ES-I3 (cell line): Measurements from ENCODE around the gene BAX.
"Not testable (repeated sequence)": the region's sequence is repeated elsewhere in the genome, so short reads cannot be mapped to it uniquely, and the experiment has no call there.

Experiments used
- H3K36me3 ChIP-seq: 2 replicates; pipeline ENCODE4 v1.6.1; 2013; ENCODE audit warnings: mild to moderate bottlenecking, low read length, control low read depth, moderate library complexity; ENCODE audit not compliant: insufficient read depth
- H3K4me1 ChIP-seq: 2 replicates; pipeline ENCODE4 v1.6.1; 2013; ENCODE audit warnings: mild to moderate bottlenecking, control low read depth, low read length; ENCODE audit not compliant: insufficient read depth
- H3K9ac ChIP-seq: 2 replicates; pipeline ENCODE4 v1.6.1; 2013; ENCODE audit warnings: low read depth, mild to moderate bottlenecking, low read length, moderate library complexity
- H3K9me3 ChIP-seq: 2 replicates; pipeline ENCODE4 v1.6.1; 2013; ENCODE audit warnings: mild to moderate bottlenecking, low read length, moderate library complexity; ENCODE audit not compliant: control insufficient read depth, insufficient read depth

The BAX gene

DNA sequence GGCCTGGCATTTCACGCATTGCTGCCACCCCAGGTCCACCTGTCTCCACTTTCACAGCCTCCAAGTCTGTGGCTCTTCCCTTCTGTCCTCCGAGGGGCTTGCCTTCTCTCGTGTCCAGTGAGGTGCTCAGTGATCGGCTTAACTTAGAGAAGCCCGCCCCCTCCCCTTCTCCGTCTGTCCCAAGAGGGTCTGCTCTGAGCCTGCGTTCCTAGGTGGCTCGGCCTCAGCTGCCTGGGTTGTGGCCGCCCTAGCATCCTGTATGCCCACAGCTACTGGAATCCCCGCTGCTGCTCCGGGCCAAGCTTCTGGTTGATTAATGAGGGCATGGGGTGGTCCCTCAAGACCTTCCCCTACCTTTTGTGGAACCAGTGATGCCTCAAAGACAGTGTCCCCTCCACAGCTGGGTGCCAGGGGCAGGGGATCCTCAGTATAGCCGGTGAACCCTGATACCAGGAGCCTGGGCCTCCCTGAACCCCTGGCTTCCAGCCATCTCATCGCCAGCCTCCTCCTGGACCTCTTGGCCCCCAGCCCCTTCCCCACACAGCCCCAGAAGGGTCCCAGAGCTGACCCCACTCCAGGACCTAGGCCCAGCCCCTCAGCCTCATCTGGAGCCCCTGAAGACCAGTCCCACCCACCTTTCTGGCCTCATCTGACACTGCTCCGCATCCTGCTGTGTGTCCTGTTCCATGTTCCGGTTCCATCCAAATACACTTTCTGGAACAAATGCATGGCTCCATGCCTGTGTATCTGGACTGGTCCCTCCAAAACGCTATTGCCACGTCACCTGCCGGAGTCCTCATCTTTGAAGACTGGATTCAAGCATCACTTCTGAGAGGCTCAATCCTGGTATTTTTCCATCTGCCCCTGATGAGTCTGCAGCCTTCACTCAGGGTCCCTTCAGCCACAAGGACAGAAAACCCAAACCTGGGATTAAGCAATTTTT, 31.9 kb upstream of the BAX start:
- H3K36me3 ChIP-seq, result no peaks in the 10 kb centered on the region; the same call in 1 of the 2 replicates
- no peaks in the 10 kb centered on the region for H3K9me3 ChIP-seq
- no peak overlapping the region for H3K9ac ChIP-seq
- H3K4me1 ChIP-seq, result no peaks in the 10 kb centered on the region

GRCh38 chr19:48925240-48925843, 29.3 kb upstream of the BAX start:
- Histone ChIP-seq H3K4me1 (no peaks in the 10 kb centered on the region), H3K9ac (no peak overlapping the region), H3K9me3 (no peaks in the 10 kb centered on the region), H3K36me3 (no peaks in the 10 kb centered on the region; the same call in 1 of the 2 replicates)

DNA sequence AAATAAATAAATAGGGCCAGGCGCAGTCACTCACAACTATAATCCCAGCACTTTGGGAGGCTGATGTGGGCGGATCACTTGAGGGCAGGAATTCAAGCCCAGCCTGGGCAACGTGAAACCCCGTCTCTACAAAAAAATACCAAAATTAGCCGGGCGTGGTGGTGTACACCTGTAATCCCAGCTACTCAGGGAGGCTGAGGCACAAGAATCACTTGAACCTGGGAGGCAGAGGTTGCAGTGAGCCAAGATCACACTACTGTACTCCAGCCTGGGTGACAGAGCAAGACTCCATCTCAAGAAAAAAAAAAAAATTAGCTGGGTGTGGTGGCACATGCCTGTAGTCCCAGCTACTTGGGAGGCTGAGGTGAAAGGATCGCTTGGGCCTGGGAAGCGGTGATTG, 28.8 kb upstream of the BAX start:
- not testable (repeated sequence) for H3K4me1 ChIP-seq, H3K9me3 ChIP-seq, H3K9ac ChIP-seq, H3K36me3 ChIP-seq

DNA sequence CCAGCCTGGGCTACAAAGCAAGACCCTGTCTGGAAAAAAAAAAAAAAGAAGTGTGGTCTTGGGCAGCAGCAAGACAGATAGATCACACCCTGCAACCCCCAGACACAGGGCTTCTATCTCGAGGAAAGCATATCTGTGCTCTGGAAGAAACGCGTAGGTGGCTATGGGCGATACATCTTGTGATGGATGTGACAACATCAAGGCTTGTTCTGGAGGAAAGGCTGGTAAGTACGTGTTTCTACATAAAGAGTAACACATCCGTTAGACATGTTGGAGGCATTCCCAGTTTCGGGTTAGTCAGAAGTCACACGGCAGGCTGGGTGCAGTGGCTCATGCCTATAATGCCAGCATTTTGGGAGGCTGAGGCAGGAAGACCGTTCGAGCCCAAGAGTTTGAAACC, 27.8 kb upstream of the BAX start:
- Histone ChIP-seq H3K9ac (no peak overlapping the region), H3K4me1 (no peaks in the 10 kb centered on the region), H3K9me3 (no peaks in the 10 kb centered on the region), H3K36me3 (no peaks in the 10 kb centered on the region; the same call in 1 of the 2 replicates)

- H3K9me3 ChIP-seq, H3K9ac ChIP-seq, H3K4me1 ChIP-seq, H3K36me3 ChIP-seq: not testable (repeated sequence)
Observed at GRCh38 chr19:48927692-48928091, 27.0 kb upstream of the BAX start.

DNA sequence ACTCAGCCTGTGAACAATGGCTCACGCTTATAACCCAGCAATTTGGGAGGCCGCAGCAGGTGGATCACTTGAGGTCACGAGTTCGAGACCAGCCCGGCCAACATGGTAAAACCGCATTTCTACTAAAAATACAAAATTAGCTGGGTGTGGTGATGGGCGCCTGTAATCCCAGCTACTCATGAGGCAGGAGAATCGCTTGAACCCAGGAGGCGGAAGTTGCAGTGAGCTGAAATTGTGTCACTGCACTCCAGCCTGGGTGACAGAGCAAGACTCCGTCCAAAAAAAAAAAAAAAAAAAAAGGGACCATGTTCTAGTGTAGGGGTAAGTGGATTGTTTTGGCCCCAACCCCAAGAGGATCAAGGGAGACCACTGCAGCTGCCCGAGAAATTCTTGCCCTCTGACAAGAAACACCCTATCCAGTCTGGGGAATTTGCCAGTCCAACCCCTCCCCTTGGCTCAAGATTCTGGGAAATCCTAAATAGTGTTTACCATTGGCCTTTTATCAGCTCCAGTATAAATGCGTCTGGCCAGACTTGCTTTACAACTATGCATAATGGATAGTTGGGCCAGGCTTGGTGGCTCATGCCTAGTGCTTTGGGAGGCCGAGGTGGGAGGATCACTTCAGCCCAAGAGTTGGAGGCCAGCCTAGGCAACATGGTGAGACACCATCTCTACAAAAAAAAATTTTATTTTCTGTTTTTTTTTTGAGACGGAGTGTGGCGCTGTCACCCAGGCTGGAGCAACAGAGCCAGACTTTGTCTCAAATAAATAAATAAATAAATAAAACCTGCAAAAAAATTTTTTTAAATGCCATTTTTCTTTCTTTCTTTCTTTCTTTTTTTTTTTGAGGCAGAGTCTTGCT, 26.3 kb upstream of the BAX start:
- Histone ChIP-seq H3K4me1 (peaks cover 8% of the 10 kb centered on the region; the same call in 1 of the 2 replicates), H3K9me3 (no peaks in the 10 kb centered on the region), H3K9ac (no peak overlapping the region), H3K36me3 (no peaks in the 10 kb centered on the region)

- Histone ChIP-seq H3K4me1 (peaks cover 8% of the 10 kb centered on the region; the same call in 1 of the 2 replicates), H3K9ac (peak within 1 kb of the TSS; percentile 58), H3K9me3 (no peaks in the 10 kb centered on the region), H3K36me3 (no peaks in the 10 kb centered on the region)
Observed at GRCh38 chr19:48933382-48933932, 21.2 kb upstream of the BAX start, which contains the start of gene DHDH. Gene DHDH (plus strand): TSS chr19:48933699. CDS start chr19:48933722, 23 bp downstream.

- Histone ChIP-seq H3K36me3 (no peaks in the 10 kb centered on the region), H3K9me3 (no peaks in the 10 kb centered on the region), H3K9ac (no peak overlapping the region), H3K4me1 (peaks cover 8% of the 10 kb centered on the region; the same call in 1 of the 2 replicates)
Observed at GRCh38 chr19:48934837-48935236, 19.8 kb upstream of the BAX start.

- Histone ChIP-seq H3K4me1 (peaks cover 8% of the 10 kb centered on the region; the same call in 1 of the 2 replicates), H3K36me3 (no peaks in the 10 kb centered on the region), H3K9me3 (no peaks in the 10 kb centered on the region), H3K9ac (no peak overlapping the region)
Observed at GRCh38 chr19:48935864-48936263, 18.8 kb upstream of the BAX start.

DNA sequence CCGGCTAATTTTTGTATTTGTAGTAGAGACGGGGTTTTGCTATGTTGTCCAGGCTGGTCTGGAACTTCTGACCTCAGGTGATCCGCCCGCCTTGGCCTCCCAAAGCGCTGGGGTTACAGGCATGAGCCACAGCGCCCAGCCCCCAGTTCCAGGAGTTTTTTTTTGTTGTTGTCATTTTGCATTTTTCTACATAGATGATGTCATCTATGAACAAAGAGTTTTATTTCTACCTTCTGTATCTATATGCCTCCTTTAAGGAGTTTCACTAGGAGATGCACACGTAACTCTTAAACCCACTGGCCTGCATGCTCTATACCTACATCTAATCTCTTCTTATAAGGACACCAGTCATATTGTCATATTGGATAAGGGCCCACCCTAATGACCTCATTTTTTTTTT, 16.4 kb upstream of the BAX start:
- H3K9me3 ChIP-seq, result no peaks in the 10 kb centered on the region
- no peak overlapping the region for H3K9ac ChIP-seq
- no peaks in the 10 kb centered on the region for H3K4me1 ChIP-seq
- H3K36me3 ChIP-seq, result no peaks in the 10 kb centered on the region

DNA sequence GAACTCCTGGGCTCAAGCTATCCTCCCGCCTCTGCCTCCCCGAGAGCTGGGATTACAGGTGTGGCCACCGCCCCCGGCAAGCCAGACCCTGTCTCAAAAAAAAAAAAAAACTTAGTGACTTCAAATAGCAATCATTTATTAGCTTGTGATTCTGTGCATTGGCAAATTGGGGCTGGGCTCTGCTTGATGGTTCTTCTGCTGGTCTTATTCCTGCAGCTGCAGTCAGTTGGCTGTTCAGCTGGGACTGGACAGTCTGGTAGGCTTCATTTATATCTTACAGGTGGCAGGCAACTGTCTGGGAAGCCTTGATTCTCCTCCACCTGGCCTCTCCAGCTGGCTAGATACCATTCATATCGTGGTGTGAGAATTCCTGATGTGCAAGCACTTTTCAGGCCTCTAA, 13.8 kb upstream of the BAX start:
- no peak overlapping the region for H3K9ac ChIP-seq

DNA sequence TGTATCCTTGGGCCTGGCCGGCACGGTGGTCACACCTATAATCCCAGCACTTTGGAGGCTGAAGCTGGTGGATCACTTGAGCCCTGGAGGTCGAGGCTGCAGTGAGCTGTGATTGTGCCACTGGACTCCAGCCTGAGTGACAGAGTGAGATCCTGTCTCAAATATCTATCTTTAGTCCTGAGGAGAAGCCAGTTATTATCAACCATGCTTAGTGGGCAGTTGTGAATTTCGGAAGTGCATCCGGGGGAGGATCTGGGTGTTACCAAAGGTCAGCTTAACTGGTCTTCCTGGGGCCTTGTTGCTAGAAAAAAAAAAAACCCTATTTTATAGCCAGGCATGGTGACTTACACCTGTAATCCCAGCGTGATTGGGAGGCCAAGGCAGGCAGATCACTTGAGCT, 11.6 kb upstream of the BAX start:
- H3K4me1 ChIP-seq, result no peaks in the 10 kb centered on the region
- no peaks in the 10 kb centered on the region; the same call in 1 of the 2 replicates for H3K9me3 ChIP-seq
- H3K36me3 ChIP-seq, result no peaks in the 10 kb centered on the region
- H3K9ac ChIP-seq, result no peak overlapping the region

More for the DNA sequence above, 13.8 kb upstream of the BAX start:
- Histone ChIP-seq H3K4me1 (no peaks in the 10 kb centered on the region), H3K9me3 (no peaks in the 10 kb centered on the region), H3K36me3 (no peaks in the 10 kb centered on the region)

DNA sequence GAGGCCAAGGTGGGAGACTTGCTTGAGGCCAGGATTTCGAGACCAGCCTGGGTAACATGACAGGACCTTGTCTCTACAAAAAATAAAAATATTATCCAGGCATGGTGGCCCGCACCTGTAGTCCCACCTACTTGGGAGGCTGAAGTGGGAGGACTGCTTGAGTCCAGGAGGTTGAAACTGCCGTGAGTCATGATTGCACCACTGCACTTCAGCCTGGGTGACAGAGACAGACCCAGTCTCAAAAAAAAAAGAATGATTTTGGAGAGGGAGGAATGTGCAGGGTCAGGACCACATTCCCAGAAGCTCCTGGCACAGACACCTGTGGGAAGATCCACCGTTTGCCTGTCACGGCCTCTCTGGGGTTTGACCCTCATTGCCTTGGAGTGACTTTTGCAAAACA, 9.3 kb upstream of the BAX start:
- H3K9me3 ChIP-seq, result no peaks in the 10 kb centered on the region; the same call in 1 of the 2 replicates
- no peaks in the 10 kb centered on the region for H3K36me3 ChIP-seq
- H3K4me1 ChIP-seq, result no peaks in the 10 kb centered on the region
- H3K9ac ChIP-seq, result no peak overlapping the region

DNA sequence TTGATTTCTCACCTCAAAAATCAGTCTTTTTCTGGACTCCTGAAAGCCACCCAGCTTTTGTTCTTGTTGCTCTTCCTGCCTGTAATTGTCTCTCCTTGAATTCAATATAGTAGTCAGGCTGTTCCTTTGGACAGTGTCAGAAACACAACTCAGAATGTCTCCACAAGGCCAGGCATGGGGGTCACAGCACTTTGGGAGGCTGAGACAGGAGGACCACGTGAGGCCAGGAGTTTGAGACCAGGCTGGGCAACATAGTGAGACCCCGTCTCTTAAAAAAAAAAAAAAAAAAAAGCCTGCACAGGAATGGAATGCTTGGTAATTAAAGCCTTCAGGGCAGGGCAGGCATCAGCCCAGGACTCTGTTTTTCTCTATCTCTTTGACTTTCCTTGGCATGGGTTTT, 8.9 kb upstream of the BAX start:
- H3K9ac ChIP-seq, result no peak overlapping the region
- H3K9me3 ChIP-seq, result no peaks in the 10 kb centered on the region; the same call in 1 of the 2 replicates
- H3K36me3 ChIP-seq, result no peaks in the 10 kb centered on the region
- H3K4me1 ChIP-seq, result no peaks in the 10 kb centered on the region
